HL-60 (cell line): ENCODE results near the gene GNAQ.

ENCODE experiments used
- POLR2AphosphoS5 ChIP-seq: IDR thresholded peaks from 2 replicates; pipeline ENCODE4 v1.6.1; 2012; ENCODE audit warnings: low read depth
- TF ChIP-seq, protein P1 (sequence below): IDR thresholded peaks from one replicate; pipeline ENCODE4 v1.5.1; 2011; ENCODE audit warnings: low read length, control low read depth, inconsistent platforms; ENCODE audit not compliant: insufficient read depth

DNA sequence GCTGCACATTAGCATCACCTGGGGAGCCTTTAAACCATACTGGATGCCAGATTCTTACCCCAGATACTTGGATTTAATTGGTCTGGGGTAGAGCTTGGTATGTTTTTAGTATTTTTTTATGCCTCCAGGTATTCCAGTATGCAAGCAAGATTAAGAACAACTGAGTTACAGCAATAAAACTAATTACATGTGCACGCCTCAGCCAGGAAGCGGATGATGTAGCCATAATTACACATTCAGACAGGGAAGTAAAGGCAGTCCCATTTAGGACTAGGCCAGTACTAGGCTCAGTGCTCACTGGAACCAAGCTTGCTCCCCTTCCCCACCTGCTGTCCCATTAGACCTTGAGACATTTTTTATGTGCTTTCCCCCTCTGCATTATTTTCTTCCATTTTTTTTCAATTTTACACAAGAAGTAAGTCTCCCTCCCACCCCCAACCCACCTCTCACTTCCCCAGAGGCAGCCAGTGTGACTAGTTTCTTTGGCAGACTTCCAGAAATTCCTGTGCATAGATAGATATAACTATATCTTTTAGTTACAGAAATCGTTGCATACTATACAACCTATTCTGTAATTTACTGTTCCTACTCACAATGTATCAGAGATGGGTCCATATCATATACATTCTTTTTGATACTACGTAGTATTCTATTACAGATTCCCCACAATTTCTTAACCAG is 7.1 kb upstream of the GNAQ start:
- TF ChIP-seq, protein P1, sequence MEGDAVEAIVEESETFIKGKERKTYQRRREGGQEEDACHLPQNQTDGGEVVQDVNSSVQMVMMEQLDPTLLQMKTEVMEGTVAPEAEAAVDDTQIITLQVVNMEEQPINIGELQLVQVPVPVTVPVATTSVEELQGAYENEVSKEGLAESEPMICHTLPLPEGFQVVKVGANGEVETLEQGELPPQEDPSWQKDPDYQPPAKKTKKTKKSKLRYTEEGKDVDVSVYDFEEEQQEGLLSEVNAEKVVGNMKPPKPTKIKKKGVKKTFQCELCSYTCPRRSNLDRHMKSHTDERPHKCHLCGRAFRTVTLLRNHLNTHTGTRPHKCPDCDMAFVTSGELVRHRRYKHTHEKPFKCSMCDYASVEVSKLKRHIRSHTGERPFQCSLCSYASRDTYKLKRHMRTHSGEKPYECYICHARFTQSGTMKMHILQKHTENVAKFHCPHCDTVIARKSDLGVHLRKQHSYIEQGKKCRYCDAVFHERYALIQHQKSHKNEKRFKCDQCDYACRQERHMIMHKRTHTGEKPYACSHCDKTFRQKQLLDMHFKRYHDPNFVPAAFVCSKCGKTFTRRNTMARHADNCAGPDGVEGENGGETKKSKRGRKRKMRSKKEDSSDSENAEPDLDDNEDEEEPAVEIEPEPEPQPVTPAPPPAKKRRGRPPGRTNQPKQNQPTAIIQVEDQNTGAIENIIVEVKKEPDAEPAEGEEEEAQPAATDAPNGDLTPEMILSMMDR: no peak
- TF ChIP-seq POLR2AphosphoS5: no peak
